Liver (tissue), 9 donors: ENCODE data around the gene OR2G3. TPM values are rescaled to one million over a fixed set of nuclear protein-coding genes. Genes with fewer than 3 reads are reported as not detected.

ENCODE experiments used
- DNase-seq: peaks from one replicate; pipeline ENCODE4 v3.0.0-alpha.2; 2017; ENCODE audit warnings: low spot score
- H3K27ac ChIP-seq, 2 donors: one replicate each; pipeline ENCODE4 v1.7.0; 2013; ENCODE audit warnings: inconsistent platforms in 2 of 2, low read length in 2 of 2, control low read depth in 1 of 2, low read depth in 1 of 2, mild to moderate bottlenecking in 1 of 2
- H3K27me3 ChIP-seq, 4 donors: one replicate each; pipeline versions ENCODE4 v1.6.1 to v1.7.0; 2013; ENCODE audit warnings: low read length in 3 of 4, inconsistent platforms in 1 of 4, mild to moderate bottlenecking in 1 of 4, moderate library complexity in 1 of 4; ENCODE audit not compliant: control insufficient read depth in 4 of 4, insufficient read depth in 4 of 4
- H3K36me3 ChIP-seq, 4 donors: one replicate each; pipeline versions ENCODE4 v1.6.1 to v1.7.0; 2013; ENCODE audit warnings: low read length in 3 of 4, mild to moderate bottlenecking in 3 of 4, low read depth in 1 of 4, moderate library complexity in 1 of 4; ENCODE audit not compliant: control insufficient read depth in 4 of 4, insufficient read depth in 3 of 4
- H3K4me1 ChIP-seq, 4 donors: one replicate each; pipeline versions ENCODE4 v1.6.1 to v1.7.0; 2013; ENCODE audit warnings: low read length in 3 of 4, mild to moderate bottlenecking in 3 of 4, moderate library complexity in 1 of 4; ENCODE audit not compliant: control insufficient read depth in 4 of 4, insufficient read depth in 4 of 4
- H3K4me3 ChIP-seq, 3 donors: one replicate each; pipeline versions ENCODE4 v1.6.1 to v1.7.0; 2013; ENCODE audit warnings: low read length in 3 of 3, control low read depth in 1 of 3, low read depth in 1 of 3, mild to moderate bottlenecking in 1 of 3
- H3K9ac ChIP-seq, 2 donors: one replicate each; pipeline ENCODE4 v1.7.0; 2013; ENCODE audit warnings: low read length in 2 of 2, mild to moderate bottlenecking in 2 of 2, moderate library complexity in 2 of 2, control low read depth in 1 of 2, low read depth in 1 of 2
- H3K9me3 ChIP-seq, 4 donors: one replicate each; pipeline versions ENCODE4 v1.6.1 to v1.7.0; 2013; ENCODE audit warnings: low read length in 3 of 4; ENCODE audit not compliant: control insufficient read depth in 4 of 4
- EGR1 ChIP-seq, 2 donors: IDR thresholded peaks; 2 replicates each; pipeline ENCODE4 v1.6.1; 2016 to 2018; ENCODE audit warnings: antibody characterized with exemption in 2 of 2, low read depth in 2 of 2
- FOXA1 ChIP-seq: IDR thresholded peaks from 2 replicates; pipeline ENCODE4 v1.6.1; 2016; ENCODE audit warnings: antibody characterized with exemption
- FOXA2 ChIP-seq: IDR thresholded peaks from 2 replicates; pipeline ENCODE4 v1.6.1; 2016; ENCODE audit warnings: antibody characterized with exemption
- GABPA ChIP-seq, 2 donors: IDR thresholded peaks in 1 of 2; conservative IDR thresholded peaks in 1 of 2; 2 replicates each; pipeline ENCODE4 v1.6.1; 2016; ENCODE audit warnings: antibody characterized with exemption in 2 of 2, mild to moderate bottlenecking in 1 of 2, moderate library complexity in 1 of 2
- HNF4A ChIP-seq, 2 donors: conservative IDR thresholded peaks; 2 replicates each; pipeline ENCODE4 v1.6.1; 2016; ENCODE audit warnings: antibody characterized with exemption in 2 of 2, mild to moderate bottlenecking in 2 of 2
- HNF4G ChIP-seq: IDR thresholded peaks from 2 replicates; pipeline ENCODE4 v1.6.1; 2016; ENCODE audit warnings: antibody characterized with exemption
- JUND ChIP-seq, 2 donors: IDR thresholded peaks; 2 replicates each; pipeline ENCODE4 v1.6.1; 2016; ENCODE audit warnings: antibody characterized with exemption in 2 of 2
- NR2F2 ChIP-seq: IDR thresholded peaks from 2 replicates; pipeline ENCODE4 v1.6.1; 2016; ENCODE audit warnings: antibody characterized with exemption
- RAD21 ChIP-seq, 2 donors: IDR thresholded peaks; 2 replicates each; pipeline ENCODE4 v1.6.1; 2016; ENCODE audit warnings: antibody characterized with exemption in 2 of 2, mild to moderate bottlenecking in 2 of 2
- RXRA ChIP-seq, 2 donors: IDR thresholded peaks; 2 replicates each; pipeline ENCODE4 v1.6.1; 2017 to 2018; ENCODE audit warnings: antibody characterized with exemption in 2 of 2, mild to moderate bottlenecking in 1 of 2
- SP1 ChIP-seq: IDR thresholded peaks from 2 replicates; pipeline ENCODE4 v1.6.1; 2018; ENCODE audit warnings: antibody characterized with exemption, mild to moderate bottlenecking
- TAF1 ChIP-seq: conservative IDR thresholded peaks from 2 replicates; pipeline ENCODE4 v1.6.1; 2016; ENCODE audit warnings: antibody characterized with exemption, mild to moderate bottlenecking
- YY1 ChIP-seq: IDR thresholded peaks from 2 replicates; pipeline ENCODE4 v1.6.1; 2016; ENCODE audit warnings: antibody characterized with exemption, mild to moderate bottlenecking
- WGBS: extraction: QIAGEN DNeasy Blood & Tissue Kit; methylation state at CpG from one replicate; pipeline ENCODE4 v1.1.7; 2013; 5-methylcytosine and 5-hydroxymethylcytosine counted together
- polyA plus RNA-seq, 2 donors: library from polyadenylated mRNA; stranded (reverse) in 1 of 2; unstranded in 1 of 2; fragments of 200-250 nt in 1 of 2; fragments of >200 nt in 1 of 2; fragmentation: Nextera tagmentation in 1 of 2; extraction: Ambion mirVana in 1 of 2; gene quantifications; one replicate each; pipeline versions ENCODE4 v1.2.1 to v1.2.3, GENCODE V29; 2013 to 2015
- total RNA-seq, 2 donors: library from RNA; depleted of rRNA; stranded (reverse); fragments of >200 nt; gene quantifications; one replicate each; pipeline ENCODE4 v1.2.3, GENCODE V29; 2014
- TF ChIP-seq, protein P1 (sequence below): IDR thresholded peaks from 2 replicates; pipeline ENCODE4 v1.6.1; 2016; ENCODE audit warnings: antibody characterized with exemption, mild to moderate bottlenecking
- TF ChIP-seq, protein P2 (sequence below): fragments of 150-350 bp; IDR thresholded peaks from 2 replicates; pipeline ENCODE4 v1.5.1; 2017; ENCODE audit warnings: improper control_type of control experiment, low read depth, low read length; ENCODE audit not compliant: missing input control
- TF ChIP-seq, protein P3 (sequence below): IDR thresholded peaks from 2 replicates; pipeline ENCODE4 v1.6.1; 2016; ENCODE audit warnings: antibody characterized with exemption
- TF ChIP-seq, protein P4 (sequence below): IDR thresholded peaks from 2 replicates; pipeline ENCODE4 v1.6.1; 2016; ENCODE audit warnings: antibody characterized with exemption
- TF ChIP-seq, protein P5 (sequence below): IDR thresholded peaks from 2 replicates; pipeline ENCODE4 v1.6.1; 2016; ENCODE audit warnings: antibody characterized with exemption
- donor health status: healthy.
- donor health status: healthy.
- donor health status: healthy.
- donor health status: healthy.
- donor health status: healthy.

The OR2G3 gene
- total and polyA plus RNA-seq, 4 donors: not detected

DNA sequence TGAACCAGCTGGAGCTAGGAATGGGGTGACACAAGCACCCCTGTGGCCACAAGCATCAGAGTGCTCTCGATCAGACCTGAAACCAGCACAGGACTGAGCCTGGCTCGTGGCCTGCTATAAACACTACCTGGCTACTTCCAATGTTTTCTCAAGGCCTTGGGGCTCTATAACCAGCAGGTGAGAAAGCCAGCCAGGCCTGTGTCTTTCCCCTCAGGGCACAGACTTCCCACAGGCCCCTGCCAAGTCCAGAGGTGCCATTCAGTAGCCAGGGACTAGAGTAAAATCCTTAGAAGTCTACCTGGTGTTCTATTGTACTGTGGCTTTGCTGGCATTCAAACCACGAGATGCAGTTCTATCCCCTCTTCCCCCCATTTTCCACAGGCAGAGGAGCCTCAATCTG, 22.6 kb downstream of the OR2G3 start:
- WGBS: 36% methylated on average over 3 of the region's 3 CpGs
- H3K4me1 ChIP-seq: no peaks in the 10 kb centered on the region
- TF ChIP-seq JUND (IDR thresholded peaks at IDR 0.05) (no peak), GABPA (IDR thresholded peaks at IDR 0.05 in 1 of 2, conservative IDR thresholded peaks at IDR 0.05 in 1 of 2) (no peak), SP1 (no peak), EGR1 (IDR thresholded peaks at IDR 0.05; ENCODE audit: low read depth in 2 of 2) (no peak), YY1 (no peak)
- TF ChIP-seq, protein P1, sequence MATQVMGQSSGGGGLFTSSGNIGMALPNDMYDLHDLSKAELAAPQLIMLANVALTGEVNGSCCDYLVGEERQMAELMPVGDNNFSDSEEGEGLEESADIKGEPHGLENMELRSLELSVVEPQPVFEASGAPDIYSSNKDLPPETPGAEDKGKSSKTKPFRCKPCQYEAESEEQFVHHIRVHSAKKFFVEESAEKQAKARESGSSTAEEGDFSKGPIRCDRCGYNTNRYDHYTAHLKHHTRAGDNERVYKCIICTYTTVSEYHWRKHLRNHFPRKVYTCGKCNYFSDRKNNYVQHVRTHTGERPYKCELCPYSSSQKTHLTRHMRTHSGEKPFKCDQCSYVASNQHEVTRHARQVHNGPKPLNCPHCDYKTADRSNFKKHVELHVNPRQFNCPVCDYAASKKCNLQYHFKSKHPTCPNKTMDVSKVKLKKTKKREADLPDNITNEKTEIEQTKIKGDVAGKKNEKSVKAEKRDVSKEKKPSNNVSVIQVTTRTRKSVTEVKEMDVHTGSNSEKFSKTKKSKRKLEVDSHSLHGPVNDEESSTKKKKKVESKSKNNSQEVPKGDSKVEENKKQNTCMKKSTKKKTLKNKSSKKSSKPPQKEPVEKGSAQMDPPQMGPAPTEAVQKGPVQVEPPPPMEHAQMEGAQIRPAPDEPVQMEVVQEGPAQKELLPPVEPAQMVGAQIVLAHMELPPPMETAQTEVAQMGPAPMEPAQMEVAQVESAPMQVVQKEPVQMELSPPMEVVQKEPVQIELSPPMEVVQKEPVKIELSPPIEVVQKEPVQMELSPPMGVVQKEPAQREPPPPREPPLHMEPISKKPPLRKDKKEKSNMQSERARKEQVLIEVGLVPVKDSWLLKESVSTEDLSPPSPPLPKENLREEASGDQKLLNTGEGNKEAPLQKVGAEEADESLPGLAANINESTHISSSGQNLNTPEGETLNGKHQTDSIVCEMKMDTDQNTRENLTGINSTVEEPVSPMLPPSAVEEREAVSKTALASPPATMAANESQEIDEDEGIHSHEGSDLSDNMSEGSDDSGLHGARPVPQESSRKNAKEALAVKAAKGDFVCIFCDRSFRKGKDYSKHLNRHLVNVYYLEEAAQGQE: no peak
- DNase-seq: no peak
- H3K9me3 ChIP-seq: no peaks in the 10 kb centered on the region
- H3K27ac ChIP-seq: no peak overlapping the region
- no peaks in the 10 kb centered on the region for H3K36me3 ChIP-seq
- no peak overlapping the region for H3K4me3 ChIP-seq
- no peak overlapping the region for H3K9ac ChIP-seq
- H3K27me3 ChIP-seq: peaks cover 0 to 3% (median 0%) of the 10 kb centered on the region in 4 donors

DNA sequence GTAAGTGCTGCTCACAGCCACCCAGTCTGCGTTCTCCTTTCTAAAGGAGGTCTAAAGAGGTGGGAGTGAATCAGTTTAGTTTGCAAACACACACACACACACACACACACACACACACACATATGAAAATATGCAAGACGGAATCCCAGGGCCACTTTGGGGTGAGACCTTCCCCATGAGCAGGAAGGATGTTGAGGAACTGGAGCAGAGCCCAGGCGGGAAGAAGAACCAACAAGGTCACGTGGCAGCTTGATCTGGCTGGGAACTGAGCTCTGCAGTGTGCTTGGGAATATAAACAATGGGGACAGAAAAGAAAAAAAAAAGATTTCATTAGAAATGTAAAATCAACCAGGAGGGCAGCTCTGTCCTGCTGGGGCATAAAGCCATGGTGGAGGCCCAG, 32.6 kb downstream of the OR2G3 start:
- H3K27ac ChIP-seq: no peak overlapping the region
- no peak for DNase-seq
- H3K36me3 ChIP-seq: no peaks in the 10 kb centered on the region
- WGBS: 49% methylated on average over 4 of the region's 4 CpGs
- no peaks in the 10 kb centered on the region for H3K9me3 ChIP-seq
- no peaks in the 10 kb centered on the region for H3K4me1 ChIP-seq
- no peak overlapping the region for H3K9ac ChIP-seq
- H3K27me3 ChIP-seq: peaks cover 0 to 2% (median 0%) of the 10 kb centered on the region in 4 donors
- TF ChIP-seq TAF1 (no peak), JUND (IDR thresholded peaks at IDR 0.05) (no peak), RAD21 (IDR thresholded peaks at IDR 0.05) (no peak), GABPA (IDR thresholded peaks at IDR 0.05 in 1 of 2, conservative IDR thresholded peaks at IDR 0.05 in 1 of 2) (no peak), YY1 (no peak), HNF4G (no peak), HNF4A (conservative IDR thresholded peaks at IDR 0.05) (no peak), SP1 (no peak), NR2F2 (no peak), FOXA2 (no peak), RXRA (IDR thresholded peaks at IDR 0.05) (no peak), EGR1 (IDR thresholded peaks at IDR 0.05; ENCODE audit: low read depth in 2 of 2) (no peak), FOXA1 (no peak)
- TF ChIP-seq, protein P2, sequence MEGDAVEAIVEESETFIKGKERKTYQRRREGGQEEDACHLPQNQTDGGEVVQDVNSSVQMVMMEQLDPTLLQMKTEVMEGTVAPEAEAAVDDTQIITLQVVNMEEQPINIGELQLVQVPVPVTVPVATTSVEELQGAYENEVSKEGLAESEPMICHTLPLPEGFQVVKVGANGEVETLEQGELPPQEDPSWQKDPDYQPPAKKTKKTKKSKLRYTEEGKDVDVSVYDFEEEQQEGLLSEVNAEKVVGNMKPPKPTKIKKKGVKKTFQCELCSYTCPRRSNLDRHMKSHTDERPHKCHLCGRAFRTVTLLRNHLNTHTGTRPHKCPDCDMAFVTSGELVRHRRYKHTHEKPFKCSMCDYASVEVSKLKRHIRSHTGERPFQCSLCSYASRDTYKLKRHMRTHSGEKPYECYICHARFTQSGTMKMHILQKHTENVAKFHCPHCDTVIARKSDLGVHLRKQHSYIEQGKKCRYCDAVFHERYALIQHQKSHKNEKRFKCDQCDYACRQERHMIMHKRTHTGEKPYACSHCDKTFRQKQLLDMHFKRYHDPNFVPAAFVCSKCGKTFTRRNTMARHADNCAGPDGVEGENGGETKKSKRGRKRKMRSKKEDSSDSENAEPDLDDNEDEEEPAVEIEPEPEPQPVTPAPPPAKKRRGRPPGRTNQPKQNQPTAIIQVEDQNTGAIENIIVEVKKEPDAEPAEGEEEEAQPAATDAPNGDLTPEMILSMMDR: no peak
- TF ChIP-seq, protein P1: no peak
- TF ChIP-seq, protein P3, sequence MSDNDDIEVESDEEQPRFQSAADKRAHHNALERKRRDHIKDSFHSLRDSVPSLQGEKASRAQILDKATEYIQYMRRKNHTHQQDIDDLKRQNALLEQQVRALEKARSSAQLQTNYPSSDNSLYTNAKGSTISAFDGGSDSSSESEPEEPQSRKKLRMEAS: no peak
- TF ChIP-seq, protein P4, sequence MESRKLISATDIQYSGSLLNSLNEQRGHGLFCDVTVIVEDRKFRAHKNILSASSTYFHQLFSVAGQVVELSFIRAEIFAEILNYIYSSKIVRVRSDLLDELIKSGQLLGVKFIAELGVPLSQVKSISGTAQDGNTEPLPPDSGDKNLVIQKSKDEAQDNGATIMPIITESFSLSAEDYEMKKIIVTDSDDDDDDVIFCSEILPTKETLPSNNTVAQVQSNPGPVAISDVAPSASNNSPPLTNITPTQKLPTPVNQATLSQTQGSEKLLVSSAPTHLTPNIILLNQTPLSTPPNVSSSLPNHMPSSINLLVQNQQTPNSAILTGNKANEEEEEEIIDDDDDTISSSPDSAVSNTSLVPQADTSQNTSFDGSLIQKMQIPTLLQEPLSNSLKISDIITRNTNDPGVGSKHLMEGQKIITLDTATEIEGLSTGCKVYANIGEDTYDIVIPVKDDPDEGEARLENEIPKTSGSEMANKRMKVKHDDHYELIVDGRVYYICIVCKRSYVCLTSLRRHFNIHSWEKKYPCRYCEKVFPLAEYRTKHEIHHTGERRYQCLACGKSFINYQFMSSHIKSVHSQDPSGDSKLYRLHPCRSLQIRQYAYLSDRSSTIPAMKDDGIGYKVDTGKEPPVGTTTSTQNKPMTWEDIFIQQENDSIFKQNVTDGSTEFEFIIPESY: no peak
- TF ChIP-seq, protein P5, sequence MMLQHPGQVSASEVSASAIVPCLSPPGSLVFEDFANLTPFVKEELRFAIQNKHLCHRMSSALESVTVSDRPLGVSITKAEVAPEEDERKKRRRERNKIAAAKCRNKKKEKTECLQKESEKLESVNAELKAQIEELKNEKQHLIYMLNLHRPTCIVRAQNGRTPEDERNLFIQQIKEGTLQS: no peak
- H3K4me3 ChIP-seq: no peak overlapping the region
